Gastroesophageal sphincter (tissue), 3 donors: ENCODE results near the gene TRPM6.

Experiments used
- CTCF ChIP-seq, 4 experiments: fragments of 200-600 bp in 2 of 4; fragments of 450-650 bp in 2 of 4; sonication (generic) in 1 of 4; IDR thresholded peaks; one replicate each; pipeline ENCODE4 v1.5.1; 2017 to 2019; ENCODE audit warnings: antibody characterized with exemption in 4 of 4, mild to moderate bottlenecking in 2 of 4, moderate library complexity in 2 of 4
- POLR2A ChIP-seq, 2 donors: fragments of 450-650 bp; IDR thresholded peaks; one replicate each; pipeline ENCODE4 v1.6.1; 2017; ENCODE audit warnings: antibody characterized with exemption in 2 of 2, mild to moderate bottlenecking in 2 of 2, moderate library complexity in 1 of 2
- POLR2AphosphoS5 ChIP-seq: sonication (generic); formaldehyde crosslinking; IDR thresholded peaks from one replicate; pipeline ENCODE4 v1.6.1; 2017; ENCODE audit warnings: antibody characterized with exemption

GRCh38 chr9:74724317-74724716, 163.4 kb downstream of the TRPM6 start:
- no peak for TF ChIP-seq CTCF (IDR thresholded peaks at IDR 0.05)
- no peak for TF ChIP-seq POLR2A (IDR thresholded peaks at IDR 0.05)
- no peak for TF ChIP-seq POLR2AphosphoS5
